GM21360 (cell line): Measurements from ENCODE around the gene PPP3R1.

Source experiments
- ATAC-seq: cut with Tn5 transposase; IDR thresholded peaks from one replicate; pipeline ENCODE4 v1.9.1; 2021; ENCODE audit warnings: mild to moderate bottlenecking, moderate library complexity; ENCODE audit not compliant: unreplicated experiment

The PPP3R1 gene

DNA sequence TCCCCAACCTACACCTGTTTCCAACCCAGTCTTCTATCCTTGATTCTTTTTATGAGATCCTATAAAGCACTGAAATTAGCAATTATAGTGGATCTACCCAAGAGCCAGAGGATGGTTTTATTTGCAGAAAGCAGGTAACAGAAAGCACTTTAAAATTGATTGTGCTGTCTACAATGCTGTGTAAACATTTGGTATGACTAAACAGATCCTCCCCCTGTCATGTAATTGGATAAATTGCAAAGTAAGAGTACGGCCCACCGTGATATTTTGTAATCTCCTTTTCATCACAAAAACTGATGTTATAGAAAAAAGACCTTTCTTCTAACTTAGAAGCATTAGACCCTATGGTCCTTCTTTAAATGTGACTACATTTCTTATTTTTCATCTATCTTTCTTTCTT is 11.3 kb upstream of the PPP3R1 start:
- no peak for ATAC-seq

- no peak for ATAC-seq
Measured at GRCh38 chr2:68258851-68259250, 6.5 kb upstream of the PPP3R1 start.

DNA sequence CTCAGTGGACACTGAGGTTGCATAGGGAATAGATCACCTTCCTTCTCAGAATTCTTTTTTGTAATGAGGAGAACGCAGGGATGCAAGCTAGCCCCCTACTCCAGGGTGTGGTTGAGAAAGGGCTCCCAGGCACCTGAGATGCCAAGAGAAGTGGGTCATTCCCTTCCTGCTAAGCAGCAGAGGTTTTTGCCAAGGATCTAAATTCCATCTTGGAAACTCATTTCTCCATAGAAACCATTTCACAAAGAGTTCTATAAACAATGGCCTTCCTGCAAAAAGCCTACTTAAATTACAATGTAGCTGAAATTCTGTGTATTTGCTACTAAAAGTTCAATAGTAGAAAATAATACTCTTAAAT is 3.7 kb upstream of the PPP3R1 start:
- ATAC-seq = no peak

- ATAC-seq = no peak
Measured at GRCh38 chr2:68253219-68254068, 1.1 kb upstream of the PPP3R1 start.

- ATAC-seq = peak; percentile 7
Measured at GRCh38 chr2:68251855-68252399, 405 bp downstream of the PPP3R1 start.

GRCh38 chr2:68251187-68251854 is 1.0 kb downstream of the PPP3R1 start:
- ATAC-seq = peak; percentile 43

GRCh38 chr2:68250652-68251186 is 1.6 kb downstream of the PPP3R1 start:
- ATAC-seq = no peak

DNA sequence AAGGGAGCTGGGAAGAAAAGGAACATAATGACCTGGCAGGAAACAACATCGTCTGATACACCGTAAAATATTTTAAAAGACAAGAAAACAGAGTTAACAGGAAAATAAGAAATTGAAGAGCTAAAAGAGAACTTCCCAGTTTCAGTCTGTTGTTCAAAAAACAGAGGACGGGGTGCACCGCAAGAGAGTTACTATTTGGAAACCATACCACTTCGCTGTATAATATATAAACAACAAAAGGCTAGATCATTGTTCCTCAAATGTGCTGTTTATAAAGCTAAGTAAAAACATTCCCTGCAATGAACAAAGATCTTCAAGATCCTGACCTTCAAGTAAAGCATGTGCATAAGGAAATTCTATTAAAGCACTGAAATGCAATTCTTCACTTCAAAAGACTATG is 2.1 kb downstream of the PPP3R1 start:
- ATAC-seq = no peak

DNA sequence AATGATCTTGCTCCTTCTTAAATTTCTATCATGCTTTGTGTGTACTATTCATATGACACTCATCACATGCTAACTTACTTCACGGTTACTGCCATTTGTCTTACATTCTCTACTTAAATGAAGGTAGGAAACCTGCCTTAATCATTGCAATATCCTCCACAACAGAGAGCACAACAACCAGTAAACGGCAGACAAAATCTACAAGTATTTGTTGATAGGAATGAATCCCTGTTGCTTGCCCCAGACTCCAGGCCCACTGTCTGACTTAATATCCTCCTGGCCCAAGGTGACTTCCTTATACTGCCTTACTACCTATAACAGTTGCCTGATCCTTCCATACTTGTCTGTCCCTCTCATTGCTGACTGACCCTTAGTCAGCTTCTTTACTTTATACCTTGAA is 3.5 kb downstream of the PPP3R1 start:
- no peak for ATAC-seq

DNA sequence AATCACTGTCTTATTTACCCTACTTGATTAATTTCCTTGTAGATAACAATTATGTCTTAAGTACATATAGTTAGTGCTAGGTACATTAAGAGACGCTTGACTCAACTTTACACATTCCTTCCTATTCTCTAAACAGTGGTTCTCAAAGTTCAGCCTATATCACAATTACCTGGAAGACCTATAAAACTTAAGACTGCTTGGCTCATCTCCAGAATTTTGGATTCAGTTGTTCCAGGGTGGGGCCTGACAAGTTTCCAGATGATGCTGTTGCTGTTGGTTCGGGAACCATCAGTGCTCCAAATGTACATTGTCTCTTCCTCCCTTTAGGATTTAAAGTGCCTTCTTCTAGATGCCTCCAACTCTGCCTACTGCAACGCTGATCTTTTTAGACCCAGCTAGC is 4.0 kb downstream of the PPP3R1 start:
- no peak for ATAC-seq

DNA sequence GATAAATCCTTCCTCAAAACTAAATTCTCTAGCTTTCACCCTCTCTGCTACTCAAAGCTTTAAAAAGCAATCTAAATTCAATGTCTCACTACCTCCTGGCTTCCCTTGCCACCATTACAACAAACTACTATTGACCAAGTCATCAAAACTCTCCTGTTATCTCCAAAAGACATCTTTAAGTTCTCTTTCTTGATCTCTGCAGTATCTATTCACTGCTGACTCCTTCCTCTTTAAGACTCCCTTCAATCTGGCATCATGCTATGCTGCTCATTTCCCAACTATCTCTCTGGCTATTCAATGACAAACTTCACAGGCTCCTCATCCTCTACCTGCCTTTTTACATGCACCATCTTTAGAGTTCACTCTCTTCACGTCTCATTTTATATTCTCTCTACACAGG is 5.9 kb downstream of the PPP3R1 start:
- ATAC-seq = no peak

GRCh38 chr2:68245672-68246071 is 6.7 kb downstream of the PPP3R1 start:
- no peak for ATAC-seq

GRCh38 chr2:68245066-68245465 is 7.3 kb downstream of the PPP3R1 start:
- ATAC-seq = no peak

DNA sequence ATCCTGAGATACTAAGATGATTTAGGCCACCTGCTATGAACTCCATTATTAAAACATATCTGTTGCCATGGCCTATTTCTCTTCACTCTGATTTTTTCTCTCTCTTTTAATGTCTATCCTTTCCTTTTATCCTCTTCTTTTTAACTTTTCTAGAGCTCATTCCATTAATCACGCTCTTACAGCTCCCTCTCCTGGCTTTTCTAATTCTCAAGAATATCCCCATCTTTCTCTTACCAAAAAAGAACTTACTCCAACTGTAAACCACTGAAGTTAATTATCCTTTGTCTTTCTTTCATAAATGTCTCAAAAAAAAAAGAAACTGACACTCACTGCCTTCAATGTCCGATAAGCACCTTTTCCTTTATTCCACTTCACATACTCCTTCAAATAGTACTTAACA is 7.9 kb downstream of the PPP3R1 start:
- no peak for ATAC-seq

GRCh38 chr2:68241732-68242131 is 10.6 kb downstream of the PPP3R1 start:
- ATAC-seq = no peak

DNA sequence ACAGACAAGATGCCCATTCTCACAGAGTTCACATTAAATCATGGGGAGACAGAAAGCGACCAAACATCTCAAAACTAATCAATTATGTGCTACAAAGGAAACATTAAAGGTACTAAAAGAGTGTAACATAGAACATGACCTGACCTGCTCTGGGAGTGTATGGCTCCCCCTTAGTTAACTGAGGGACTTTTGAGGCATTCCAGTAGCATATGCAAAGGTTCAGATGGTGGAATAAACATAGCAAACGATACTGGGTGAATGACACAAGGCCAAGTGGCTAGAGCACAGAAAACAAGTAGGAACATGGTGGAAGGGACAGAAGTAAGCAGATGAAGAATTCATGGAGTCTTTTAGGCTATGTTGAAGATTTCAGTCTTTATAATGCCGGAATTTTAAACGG is 11.9 kb downstream of the PPP3R1 start:
- ATAC-seq = no peak

- ATAC-seq = no peak
Measured at GRCh38 chr2:68238955-68239822, 13.1 kb downstream of the PPP3R1 start.

DNA sequence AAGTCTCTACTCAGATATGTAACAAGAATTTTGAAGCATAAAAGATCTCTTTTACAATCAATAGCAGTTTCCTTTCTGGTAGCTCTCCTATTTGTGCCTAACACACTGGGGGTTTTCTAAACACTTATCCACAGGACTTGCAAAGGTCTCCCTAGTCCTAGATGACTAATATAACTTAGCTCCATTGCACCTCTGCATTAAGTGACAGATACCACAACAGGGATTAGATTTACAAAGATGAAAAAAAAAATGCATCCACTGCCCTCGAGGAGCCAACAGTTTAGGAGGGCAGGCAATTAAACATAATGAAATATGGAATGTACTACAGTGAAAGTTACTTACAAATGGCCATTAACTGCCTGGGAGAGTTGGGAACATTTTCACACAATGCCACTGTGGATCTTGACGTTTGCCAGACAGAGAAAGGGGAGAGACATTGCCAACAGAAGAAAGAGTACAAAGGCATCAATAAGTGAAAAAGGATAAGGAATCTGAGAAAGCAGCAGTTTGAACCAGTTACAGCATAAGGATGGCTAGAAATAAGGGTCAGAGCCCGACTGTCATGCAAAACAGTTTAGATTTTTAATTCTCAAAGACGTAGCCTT is 14.3 kb downstream of the PPP3R1 start:
- ATAC-seq = no peak

GRCh38 chr2:68237404-68237803 is 14.9 kb downstream of the PPP3R1 start:
- ATAC-seq = no peak

- no peak for ATAC-seq
Measured at GRCh38 chr2:68236876-68237275, 15.5 kb downstream of the PPP3R1 start.
